Lower lobe of right lung (tissue), 2 donors: ENCODE data around the gene ANO10. TPM values are rescaled to one million over a fixed set of nuclear protein-coding genes. Genes with fewer than 3 reads are reported as not detected.

Experiments used
- ATAC-seq, 2 donors: fragments of 200-7000 bp; cut with Tn5 transposase; one replicate each; pipeline ENCODE4 v1.9.1; 2020 to 2022; ENCODE audit warnings: mild to moderate bottlenecking in 2 of 2, moderate library complexity in 2 of 2
- DNase-seq: peaks from one replicate; pipeline ENCODE4 v3.0.0-alpha.2; 2020
- H3K27ac ChIP-seq: fragments of 200-600 bp; one replicate; pipeline ENCODE4 v1.8.0; 2022
- H3K27me3 ChIP-seq: fragments of 200-600 bp; one replicate; pipeline ENCODE4 v1.8.0; 2022; ENCODE audit warnings: low read depth
- H3K36me3 ChIP-seq: fragments of 200-600 bp; one replicate; pipeline ENCODE4 v1.8.0; 2022; ENCODE audit warnings: mild to moderate bottlenecking
- H3K4me1 ChIP-seq: fragments of 200-600 bp; one replicate; pipeline ENCODE4 v1.8.0; 2022
- H3K4me3 ChIP-seq: fragments of 200-600 bp; one replicate; pipeline ENCODE4 v1.8.0; 2022; ENCODE audit warnings: mild to moderate bottlenecking
- H3K9me3 ChIP-seq: fragments of 200-600 bp; one replicate; pipeline ENCODE4 v1.8.0; 2022
- CTCF ChIP-seq: fragments of 200-600 bp; IDR thresholded peaks from one replicate; pipeline ENCODE4 v1.8.0; 2022; ENCODE audit warnings: antibody characterized with exemption, mild to moderate bottlenecking
- intact Hi-C: fragments of 100-400 bp; cut with DNase I; formaldehyde crosslinking; loops from one replicate; pipeline ENCODE4 v1.11.0; 2022
- total RNA-seq: library from RNA; stranded (reverse); fragmentation: NEBNext Ultra II Directional; extraction: Animal tissue kit (Norgen Biotek cat#: 25700); gene quantifications from one replicate; pipeline ENCODE4 v1.2.1, GENCODE V29; 2021
- donor health status: DM: no; HTN: yes; CAD: no; lungs with severe emphysema.

Gene ANO10
- total RNA-seq, 1 donor from 2014 or later = 32.3 TPM

DNA sequence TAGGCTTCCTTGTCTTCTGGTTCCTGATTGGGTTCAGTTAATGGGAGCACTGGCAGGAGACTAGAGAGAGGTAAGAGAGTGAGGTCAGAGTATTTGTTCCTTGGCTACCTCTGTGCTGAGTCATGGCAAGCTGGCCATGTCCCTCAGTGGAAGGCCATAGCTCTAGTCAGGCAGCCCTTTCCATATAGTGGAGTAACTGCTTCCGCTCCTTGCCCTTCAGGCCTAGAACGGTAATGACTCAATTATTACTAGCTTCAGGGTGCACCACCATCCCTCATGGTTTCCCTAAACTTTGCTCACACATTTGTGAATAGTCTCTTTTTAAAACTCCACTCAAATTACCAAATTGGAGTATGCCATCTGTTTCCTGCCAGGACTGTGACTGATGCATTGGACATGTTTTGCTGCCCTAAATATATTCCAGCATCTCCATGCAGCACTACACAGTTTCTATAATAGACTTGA is 10.5 kb upstream of the ANO10 start:
- no peak for TF ChIP-seq CTCF
- H3K27me3 ChIP-seq = no peaks in the 10 kb centered on the region
- DNase-seq = no peak
- ATAC-seq = no peak
- no peaks in the 10 kb centered on the region for H3K4me1 ChIP-seq
- no peak overlapping the region for H3K27ac ChIP-seq
- intact Hi-C loops = no loop called here
- no peaks in the 10 kb centered on the region for H3K9me3 ChIP-seq
- H3K4me3 ChIP-seq = no peak overlapping the region
- no peaks in the 10 kb centered on the region for H3K36me3 ChIP-seq

- H3K36me3 ChIP-seq = no peaks in the 10 kb centered on the region
- no peaks in the 10 kb centered on the region for H3K27me3 ChIP-seq
- H3K27ac ChIP-seq = no peak overlapping the region
- no peaks in the 10 kb centered on the region for H3K4me1 ChIP-seq
- H3K9me3 ChIP-seq = no peaks in the 10 kb centered on the region
- TF ChIP-seq CTCF = no peak
- ATAC-seq (no peak), DNase-seq (no peak)
- intact Hi-C loops = no loop called here
- H3K4me3 ChIP-seq = no peak overlapping the region
Observed at GRCh38 chr3:43629741-43630140, 7.9 kb upstream of the ANO10 start.

DNA sequence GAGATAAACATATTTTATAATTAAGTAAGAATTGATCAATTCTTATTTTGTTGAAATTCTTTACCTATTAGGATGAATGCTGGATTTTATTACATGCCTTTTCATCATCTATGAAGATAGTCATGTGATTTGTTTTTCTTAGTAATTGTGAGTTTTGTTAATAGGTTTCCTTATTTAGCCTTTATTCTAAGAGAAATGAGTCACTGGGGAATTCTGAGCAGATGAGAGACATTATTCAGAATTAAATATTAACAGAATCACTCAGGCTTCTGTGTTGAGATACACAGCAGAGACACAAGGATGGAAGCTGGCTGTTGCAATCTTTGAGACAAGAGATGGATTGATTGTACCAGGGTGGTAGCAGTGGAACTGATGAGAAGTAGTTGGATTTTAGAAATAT is 7.4 kb upstream of the ANO10 start:
- Histone ChIP-seq H3K4me3 (no peak overlapping the region), H3K36me3 (no peaks in the 10 kb centered on the region), H3K9me3 (no peaks in the 10 kb centered on the region), H3K27me3 (no peaks in the 10 kb centered on the region), H3K4me1 (no peaks in the 10 kb centered on the region), H3K27ac (no peak overlapping the region)
- DNase-seq = no peak
- intact Hi-C loops = no loop called here
- ATAC-seq = no peak
- no peak for TF ChIP-seq CTCF

- ATAC-seq (no peak), DNase-seq (no peak)
- Histone ChIP-seq H3K36me3 (no peaks in the 10 kb centered on the region), H3K4me1 (peaks cover 6% of the 10 kb centered on the region), H3K27ac (no peak overlapping the region), H3K4me3 (no peak overlapping the region), H3K27me3 (no peaks in the 10 kb centered on the region), H3K9me3 (no peaks in the 10 kb centered on the region)
- TF ChIP-seq CTCF = no peak
- intact Hi-C loops = no loop called here
Observed at GRCh38 chr3:43627360-43627759, 5.5 kb upstream of the ANO10 start.

GRCh38 chr3:43624619-43625305 is 3.0 kb upstream of the ANO10 start:
- H3K4me1 ChIP-seq = peaks cover 15% of the 10 kb centered on the region
- no peak for TF ChIP-seq CTCF
- DNase-seq (no peak), ATAC-seq (no peak)
- H3K36me3 ChIP-seq = no peaks in the 10 kb centered on the region
- H3K4me3 ChIP-seq = no peak overlapping the region
- H3K27me3 ChIP-seq = no peaks in the 10 kb centered on the region
- H3K9me3 ChIP-seq = no peaks in the 10 kb centered on the region
- intact Hi-C loops = no loop called here
- H3K27ac ChIP-seq = no peak overlapping the region
